Immature natural killer cell (primary cell): ENCODE data around the gene TBC1D2B. TPM values are rescaled to one million over a fixed set of nuclear protein-coding genes. Genes with fewer than 3 reads are reported as not detected.
A peak's percentile ranks its signal among the peaks of the same experiment; 100 is the strongest.

Experiments
- DNase-seq, 3 donors: peaks; one replicate each; pipeline ENCODE4 v3.0.0; 2022; ENCODE audit warnings: mixed read lengths in 1 of 3
- H3K27ac Mint-ChIP-seq, 6 donors: one replicate each; pipeline ENCODE4 v1.8.0; 2020; ENCODE audit warnings: mixed read lengths in 6 of 6, mild to moderate bottlenecking in 5 of 6, inconsistent platforms in 4 of 6, moderate library complexity in 3 of 6
- H3K27me3 Mint-ChIP-seq, 3 donors: one replicate each; pipeline ENCODE4 v1.8.0; 2020 to 2021; ENCODE audit warnings: low read depth in 3 of 3, mild to moderate bottlenecking in 3 of 3, mixed read lengths in 3 of 3, moderate library complexity in 3 of 3, inconsistent platforms in 1 of 3
- H3K36me3 Mint-ChIP-seq, 3 donors: one replicate each; pipeline ENCODE4 v1.8.0; 2020; ENCODE audit warnings: mixed read lengths in 3 of 3, inconsistent platforms in 2 of 3, mild to moderate bottlenecking in 2 of 3
- H3K4me1 Mint-ChIP-seq, 2 donors: one replicate each; pipeline ENCODE4 v1.8.0; 2020; ENCODE audit warnings: inconsistent platforms in 2 of 2, mild to moderate bottlenecking in 2 of 2, mixed read lengths in 2 of 2, moderate library complexity in 1 of 2
- H3K4me3 Mint-ChIP-seq, 5 donors: one replicate each; pipeline ENCODE4 v1.8.0; 2020; ENCODE audit warnings: mild to moderate bottlenecking in 5 of 5, mixed read lengths in 5 of 5, inconsistent platforms in 3 of 5, moderate library complexity in 3 of 5
- H3K9me3 Mint-ChIP-seq, 6 donors: one replicate each; pipeline ENCODE4 v1.8.0; 2020; ENCODE audit warnings: mild to moderate bottlenecking in 6 of 6, mixed read lengths in 6 of 6, inconsistent platforms in 4 of 6, moderate library complexity in 3 of 6
- polyA plus RNA-seq, 3 donors: library from polyadenylated mRNA; unstranded; fragments of 300-500 nt; fragmentation: Illumina TruSeq; gene quantifications; one replicate each; pipeline ENCODE4 v1.2.3, GENCODE V29; 2021

The TBC1D2B gene
- polyA plus RNA-seq, 3 donors from 2014 or later = 3.5 to 10.2 (median 7.8) TPM

GRCh38 chr15:78087951-78088772 is 10.7 kb upstream of the TBC1D2B start:
- DNase-seq = no peak
- Mint-ChIP-seq H3K27me3 (peaks cover 0 to 5% (median 2%) of the 10 kb centered on the region in 3 donors), H3K4me1 (peaks cover 0 to 9% of the 10 kb centered on the region in 2 donors), H3K9me3 (no peaks in the 10 kb centered on the region), H3K27ac (no peak overlapping the region), H3K4me3 (no peak overlapping the region), H3K36me3 (peaks cover 0 to 4% (median 0%) of the 10 kb centered on the region in 3 donors)

- Mint-ChIP-seq H3K27ac (no peak overlapping the region), H3K27me3 (peaks cover 0 to 5% (median 2%) of the 10 kb centered on the region in 3 donors), H3K36me3 (peaks cover 0 to 4% (median 0%) of the 10 kb centered on the region in 3 donors), H3K9me3 (no peaks in the 10 kb centered on the region), H3K4me1 (no peaks in the 10 kb centered on the region), H3K4me3 (no peak overlapping the region)
- no peak for DNase-seq
These were observed 8.4 kb upstream of the TBC1D2B start for GRCh38 chr15:78085928-78086327.

- H3K4me3 Mint-ChIP-seq = no peak overlapping the region
- H3K27ac Mint-ChIP-seq = no peak overlapping the region
- no peak for DNase-seq
- peaks cover 0 to 4% (median 0%) of the 10 kb centered on the region in 3 donors for H3K36me3 Mint-ChIP-seq
- no peaks in the 10 kb centered on the region for H3K9me3 Mint-ChIP-seq
- peaks cover 0 to 2% (median 0%) of the 10 kb centered on the region in 3 donors for H3K27me3 Mint-ChIP-seq
- H3K4me1 Mint-ChIP-seq = no peaks in the 10 kb centered on the region
These were observed 6.9 kb upstream of the TBC1D2B start for GRCh38 chr15:78084449-78084750.

- Mint-ChIP-seq H3K4me3 (no peak overlapping the region), H3K9me3 (no peaks in the 10 kb centered on the region), H3K27me3 (peaks cover 0 to 2% (median 0%) of the 10 kb centered on the region in 3 donors), H3K27ac (no peak overlapping the region), H3K4me1 (no peaks in the 10 kb centered on the region), H3K36me3 (peaks cover 0 to 4% (median 0%) of the 10 kb centered on the region in 3 donors)
- no peak for DNase-seq
These were observed 6.4 kb upstream of the TBC1D2B start for GRCh38 chr15:78083687-78084448.

- Mint-ChIP-seq H3K4me1 (peaks cover under 1 to 2% of the 10 kb centered on the region in 2 donors), H3K4me3 (no peak overlapping the region), H3K27me3 (no peaks in the 10 kb centered on the region), H3K9me3 (no peaks in the 10 kb centered on the region), H3K36me3 (peaks cover 0 to 4% (median 0%) of the 10 kb centered on the region in 3 donors), H3K27ac (no peak overlapping the region)
- DNase-seq = no peak
These were observed 5.7 kb upstream of the TBC1D2B start for GRCh38 chr15:78083186-78083585.

- Mint-ChIP-seq H3K4me1 (peaks cover 5 to 6% of the 10 kb centered on the region in 2 donors), H3K4me3 (no peak overlapping the region), H3K36me3 (peaks cover 0 to 4% (median 0%) of the 10 kb centered on the region in 3 donors), H3K27ac (no peak overlapping the region), H3K27me3 (peaks cover 0 to 2% (median 0%) of the 10 kb centered on the region in 3 donors), H3K9me3 (no peaks in the 10 kb centered on the region)
- DNase-seq = no peak
These were observed 5.2 kb upstream of the TBC1D2B start for GRCh38 chr15:78082743-78083110.

- peaks cover 0 to 2% (median 0%) of the 10 kb centered on the region in 3 donors for H3K27me3 Mint-ChIP-seq
- H3K27ac Mint-ChIP-seq = no peak overlapping the region
- peaks cover 0 to 4% (median 0%) of the 10 kb centered on the region in 3 donors for H3K36me3 Mint-ChIP-seq
- peaks cover 5 to 7% of the 10 kb centered on the region in 2 donors for H3K4me1 Mint-ChIP-seq
- no peak overlapping the region for H3K4me3 Mint-ChIP-seq
- no peak for DNase-seq
- no peaks in the 10 kb centered on the region for H3K9me3 Mint-ChIP-seq
These were observed 4.7 kb upstream of the TBC1D2B start for GRCh38 chr15:78082106-78082742.

GRCh38 chr15:78080088-78080460 is 2.6 kb upstream of the TBC1D2B start:
- no peaks in the 10 kb centered on the region for H3K9me3 Mint-ChIP-seq
- H3K27ac Mint-ChIP-seq = no peak overlapping the region
- no peak for DNase-seq
- peaks cover 22 to 27% of the 10 kb centered on the region in 2 donors for H3K4me1 Mint-ChIP-seq
- peaks cover 0 to 4% (median 2%) of the 10 kb centered on the region in 3 donors for H3K27me3 Mint-ChIP-seq
- H3K4me3 Mint-ChIP-seq = peak overlapping the region in 1 of 5 donors; percentile 40
- H3K36me3 Mint-ChIP-seq = peaks cover 0 to 4% (median 0%) of the 10 kb centered on the region in 3 donors

- peak overlapping the region in 2 of 6 donors; percentile 21 to 67 for H3K27ac Mint-ChIP-seq
- peaks cover 24 to 32% of the 10 kb centered on the region in 2 donors for H3K4me1 Mint-ChIP-seq
- H3K36me3 Mint-ChIP-seq = peaks cover 0 to under 1% (median 0%) of the 10 kb centered on the region in 3 donors
- H3K4me3 Mint-ChIP-seq = peak overlapping the region in 3 of 5 donors; percentile 14 to 55 (median 40)
- peaks cover 0 to 4% (median 2%) of the 10 kb centered on the region in 3 donors for H3K27me3 Mint-ChIP-seq
- DNase-seq = no peak
- H3K9me3 Mint-ChIP-seq = no peaks in the 10 kb centered on the region
These were observed 2.0 kb upstream of the TBC1D2B start for GRCh38 chr15:78079298-78080087.

GRCh38 chr15:78077871-78078210 is 330 bp upstream of the TBC1D2B start:
- H3K36me3 Mint-ChIP-seq = no peaks in the 10 kb centered on the region

GRCh38 chr15:78076231-78077052 is 1.1 kb downstream of the TBC1D2B start:
- Mint-ChIP-seq H3K4me3 (peak overlapping the region; percentile 89 to 99 (median 95)), H3K36me3 (no peaks in the 10 kb centered on the region), H3K27me3 (peaks cover 0 to 4% (median 2%) of the 10 kb centered on the region in 3 donors), H3K4me1 (peaks cover 35 to 58% of the 10 kb centered on the region in 2 donors), H3K27ac (peak overlapping the region; percentile 85 to 96 (median 89)), H3K9me3 (no peaks in the 10 kb centered on the region)
- DNase-seq = no peak

More at GRCh38 chr15:78077871-78078210, 330 bp upstream of the TBC1D2B start:
- DNase-seq = no peak
- peaks cover 29 to 45% of the 10 kb centered on the region in 2 donors for H3K4me1 Mint-ChIP-seq
- H3K4me3 Mint-ChIP-seq = peak overlapping the region; percentile 85 to 91 (median 89)
- peak overlapping the region; percentile 76 to 87 (median 85) for H3K27ac Mint-ChIP-seq
- no peaks in the 10 kb centered on the region for H3K9me3 Mint-ChIP-seq
- H3K27me3 Mint-ChIP-seq = peaks cover 0 to 4% (median 2%) of the 10 kb centered on the region in 3 donors

- H3K4me1 Mint-ChIP-seq = peaks cover 37 to 62% of the 10 kb centered on the region in 2 donors
- no peaks in the 10 kb centered on the region for H3K9me3 Mint-ChIP-seq
- H3K27ac Mint-ChIP-seq = peak overlapping the region; percentile 68 to 92 (median 81)
- H3K27me3 Mint-ChIP-seq = peaks cover 0 to 4% (median 2%) of the 10 kb centered on the region in 3 donors
- H3K36me3 Mint-ChIP-seq = no peaks in the 10 kb centered on the region
- DNase-seq = no peak
- H3K4me3 Mint-ChIP-seq = peak overlapping the region; percentile 86 to 99 (median 95)
These were observed 1.9 kb downstream of the TBC1D2B start for GRCh38 chr15:78075490-78076230.
